ENCODE data around the gene MRPS26.

The MRPS26 gene

GRCh38 chr20:3067139-3068014 is 21.5 kb downstream of the MRPS26 start:
- Histone ChIP-seq H3K36me3 (ENCODE audit: control insufficient read depth in 2 of 2, insufficient read depth in 1 of 2, low read length in 2 of 2) (no peaks in the 10 kb centered on the region), H3K27ac (ENCODE audit: extremely low read depth, low read depth, low read length) (no peak overlapping the region), H3K4me3 (ENCODE audit: low read depth, low read length) (no peak overlapping the region), H3K4me1 (ENCODE audit: control insufficient read depth, insufficient read depth, low read length) (no peaks in the 10 kb centered on the region), H3K9me3 (ENCODE audit: control insufficient read depth, insufficient read depth, low read depth, low read length) (no peaks in the 10 kb centered on the region)
- no peak for TF ChIP-seq ZNF140 (tag by site-specific recombination; IDR thresholded peaks at IDR 0.05)
- ChIA-PET POLR2A (no interaction called here), CTCF (no interaction called here)

DNA sequence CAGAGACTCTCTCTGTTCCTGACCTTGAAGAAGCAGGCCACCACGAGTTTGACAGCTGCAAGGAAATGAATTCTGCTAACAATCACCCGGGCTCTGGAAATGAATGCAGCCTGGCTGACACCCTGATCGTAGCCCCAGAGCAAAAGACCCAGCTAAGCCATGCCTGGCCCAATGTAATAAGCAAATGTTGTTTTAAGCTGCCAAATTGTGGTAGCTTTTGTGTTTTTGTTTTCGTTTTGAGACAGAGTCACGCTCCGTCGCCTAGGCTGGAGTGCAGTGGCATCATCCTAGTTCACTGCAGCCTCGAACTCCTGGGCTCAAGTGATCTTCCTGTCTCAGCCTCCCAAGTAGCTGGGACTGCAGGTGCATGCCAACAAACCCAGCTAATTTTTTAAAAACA is 22.2 kb downstream of the MRPS26 start:
- Histone ChIP-seq H3K4me1 (ENCODE audit: control insufficient read depth, insufficient read depth, low read length) (no peaks in the 10 kb centered on the region), H3K36me3 (ENCODE audit: control insufficient read depth in 2 of 2, insufficient read depth in 1 of 2, low read length in 2 of 2) (no peaks in the 10 kb centered on the region), H3K27ac (ENCODE audit: extremely low read depth, low read depth, low read length) (no peak overlapping the region), H3K9me3 (ENCODE audit: control insufficient read depth, insufficient read depth, low read depth, low read length) (no peaks in the 10 kb centered on the region), H3K4me3 (ENCODE audit: low read depth, low read length) (no peak overlapping the region)
- ChIA-PET POLR2A (no interaction called here), CTCF (interaction anchor here (0.7 kb wide), 1 partner anchor 10 kb away, joined by 4 read pairs; no protein-coding TSS in a partner anchor)
- TF ChIP-seq SP7 (tag by site-specific recombination; IDR thresholded peaks at IDR 0.05) (no peak), ZEB2 (tag by site-specific recombination; IDR thresholded peaks at IDR 0.05) (no peak), ZNF132 (tag by site-specific recombination; IDR thresholded peaks at IDR 0.05; ENCODE audit: borderline replicate concordance) (no peak), ZNF514 (tag by site-specific recombination; IDR thresholded peaks at IDR 0.05) (no peak), OSR2 (tag by site-specific recombination; IDR thresholded peaks at IDR 0.05) (peak; percentile 33; the same call in 1 of the 2 replicates)

DNA sequence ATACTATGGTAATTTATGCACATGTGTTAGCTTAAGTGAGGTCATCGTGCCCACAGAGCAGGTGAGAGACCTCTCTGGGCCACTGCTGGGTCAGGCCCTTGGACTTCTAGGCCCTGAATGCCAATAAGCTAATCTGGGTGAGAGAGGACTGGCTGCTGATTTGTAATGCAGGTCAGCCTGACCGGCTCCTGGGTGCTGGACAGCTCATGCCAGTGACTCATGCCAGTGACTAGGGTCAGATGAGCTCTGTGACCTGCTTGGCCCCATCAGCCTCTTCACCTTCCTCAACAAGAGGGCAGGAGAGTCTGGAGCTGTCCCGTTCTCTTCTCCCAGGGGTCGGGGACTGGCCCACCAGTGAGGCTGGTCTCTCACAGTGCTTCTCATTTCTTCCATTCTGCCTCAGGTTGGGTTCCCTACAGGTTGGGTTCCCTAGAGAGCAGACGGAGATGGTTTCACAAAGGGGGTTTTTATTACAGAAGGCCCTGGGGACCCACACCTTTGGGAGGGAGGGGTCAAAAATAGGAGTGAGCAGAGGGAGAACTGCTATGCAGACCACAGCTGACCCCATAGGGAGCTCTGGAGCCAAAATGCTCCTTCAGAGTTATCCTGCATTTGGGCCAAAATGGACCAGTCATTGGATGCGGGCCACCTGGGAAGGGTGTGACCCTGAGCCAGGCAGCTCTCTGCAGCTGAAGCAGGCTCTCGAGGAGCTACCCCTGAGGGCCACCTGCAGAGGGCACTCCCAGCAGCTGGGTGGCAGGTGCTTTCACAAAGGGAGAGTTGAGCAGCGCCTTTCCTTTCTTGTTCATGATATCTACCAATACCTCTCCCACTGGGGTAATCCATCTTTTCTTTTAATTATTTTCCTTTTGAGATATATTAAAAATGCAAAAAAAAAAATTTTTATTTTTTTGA is 23.4 kb downstream of the MRPS26 start:
- ChIA-PET CTCF (interaction anchor here (0.7 to 1.5 kb wide), 4 partner anchors 10 to 118 kb away, joined by 3 to 10 read pairs (median 4); no protein-coding TSS in a partner anchor), POLR2A (interaction anchor here (0.6 kb wide), 1 partner anchor 16 kb away, joined by 3 read pairs; no protein-coding TSS in a partner anchor)
- TF ChIP-seq KLF7 (tag by site-specific recombination; IDR thresholded peaks at IDR 0.05; ENCODE audit: borderline replicate concordance) (no peak), REST (tag by site-specific recombination; IDR thresholded peaks at IDR 0.05) (peak; percentile 78)
- H3K27ac ChIP-seq (ENCODE audit: extremely low read depth, low read depth, low read length), result no peak overlapping the region
- H3K4me3 ChIP-seq (ENCODE audit: low read depth, low read length), result no peak overlapping the region
- no peaks in the 10 kb centered on the region for H3K36me3 ChIP-seq (ENCODE audit: control insufficient read depth in 2 of 2, insufficient read depth in 1 of 2, low read length in 2 of 2)
- no peaks in the 10 kb centered on the region for H3K4me1 ChIP-seq (ENCODE audit: control insufficient read depth, insufficient read depth, low read length)
- H3K9me3 ChIP-seq (ENCODE audit: control insufficient read depth, insufficient read depth, low read depth, low read length), result no peaks in the 10 kb centered on the region

GRCh38 chr20:3070725-3071124 is 24.9 kb downstream of the MRPS26 start:
- ChIA-PET POLR2A (no interaction called here), CTCF (interaction anchor here (1.1 kb wide), 2 partner anchors 12 to 17 kb away, joined by 3 read pairs; no protein-coding TSS in a partner anchor)
- Histone ChIP-seq H3K9me3 (ENCODE audit: control insufficient read depth, insufficient read depth, low read depth, low read length) (no peaks in the 10 kb centered on the region), H3K36me3 (ENCODE audit: control insufficient read depth in 2 of 2, insufficient read depth in 1 of 2, low read length in 2 of 2) (no peaks in the 10 kb centered on the region), H3K27ac (ENCODE audit: extremely low read depth, low read depth, low read length) (no peak overlapping the region), H3K4me3 (ENCODE audit: low read depth, low read length) (no peak overlapping the region), H3K4me1 (ENCODE audit: control insufficient read depth, insufficient read depth, low read length) (no peaks in the 10 kb centered on the region)
- no peak for TF ChIP-seq KLF1 (tag by site-specific recombination; IDR thresholded peaks at IDR 0.05)
- no peak for TF ChIP-seq PATZ1 (tag by site-specific recombination; IDR thresholded peaks at IDR 0.05)
- no peak for TF ChIP-seq ZNF785 (tag by site-specific recombination; IDR thresholded peaks at IDR 0.05)
- TF ChIP-seq, protein P1, sequence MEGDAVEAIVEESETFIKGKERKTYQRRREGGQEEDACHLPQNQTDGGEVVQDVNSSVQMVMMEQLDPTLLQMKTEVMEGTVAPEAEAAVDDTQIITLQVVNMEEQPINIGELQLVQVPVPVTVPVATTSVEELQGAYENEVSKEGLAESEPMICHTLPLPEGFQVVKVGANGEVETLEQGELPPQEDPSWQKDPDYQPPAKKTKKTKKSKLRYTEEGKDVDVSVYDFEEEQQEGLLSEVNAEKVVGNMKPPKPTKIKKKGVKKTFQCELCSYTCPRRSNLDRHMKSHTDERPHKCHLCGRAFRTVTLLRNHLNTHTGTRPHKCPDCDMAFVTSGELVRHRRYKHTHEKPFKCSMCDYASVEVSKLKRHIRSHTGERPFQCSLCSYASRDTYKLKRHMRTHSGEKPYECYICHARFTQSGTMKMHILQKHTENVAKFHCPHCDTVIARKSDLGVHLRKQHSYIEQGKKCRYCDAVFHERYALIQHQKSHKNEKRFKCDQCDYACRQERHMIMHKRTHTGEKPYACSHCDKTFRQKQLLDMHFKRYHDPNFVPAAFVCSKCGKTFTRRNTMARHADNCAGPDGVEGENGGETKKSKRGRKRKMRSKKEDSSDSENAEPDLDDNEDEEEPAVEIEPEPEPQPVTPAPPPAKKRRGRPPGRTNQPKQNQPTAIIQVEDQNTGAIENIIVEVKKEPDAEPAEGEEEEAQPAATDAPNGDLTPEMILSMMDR (tag by site-specific recombination; IDR thresholded peaks at IDR 0.05), result no peak
- no peak for TF ChIP-seq ZBTB49 (tag by site-specific recombination; IDR thresholded peaks at IDR 0.05; ENCODE audit: low read depth)
- TF ChIP-seq ZNF223 (tag by site-specific recombination; IDR thresholded peaks at IDR 0.05), result no peak
